NCI-H2227 (cell line): ENCODE data around the gene RFX2.
"Not testable (repeated sequence)": the region's sequence is repeated elsewhere in the genome, so short reads cannot be mapped to it uniquely, and the experiment has no call there.

Experiments used
- DNase-seq: peaks from one replicate; lab custom pipeline; 2025; ENCODE audit not compliant: unreplicated experiment; lab: John Stamatoyannopoulos, UW

Gene RFX2

GRCh38 chr19:5993648-5994358, 116.5 kb downstream of the RFX2 start:
- no peak for DNase-seq

GRCh38 chr19:5993201-5993600, 117.1 kb downstream of the RFX2 start:
- no peak for DNase-seq

- DNase-seq: no peak
These were observed 117.5 kb downstream of the RFX2 start for GRCh38 chr19:5992756-5993155.

- DNase-seq: no peak
These were observed 119.0 kb downstream of the RFX2 start for GRCh38 chr19:5991244-5991838.

- DNase-seq: no peak
These were observed 120.0 kb downstream of the RFX2 start for GRCh38 chr19:5990289-5990797.

- DNase-seq: no peak
These were observed 120.8 kb downstream of the RFX2 start for GRCh38 chr19:5989388-5990074.

- peak; percentile 10 for DNase-seq
These were observed 121.5 kb downstream of the RFX2 start for GRCh38 chr19:5988517-5989387.

GRCh38 chr19:5987077-5987818, 123.1 kb downstream of the RFX2 start:
- DNase-seq: peak; percentile 75

- not testable (repeated sequence) for DNase-seq
These were observed 124.5 kb downstream of the RFX2 start for GRCh38 chr19:5985837-5986236.

GRCh38 chr19:5985098-5985783, 125.1 kb downstream of the RFX2 start:
- no peak for DNase-seq

- DNase-seq: no peak
These were observed 125.7 kb downstream of the RFX2 start for GRCh38 chr19:5984600-5984999.

- no peak for DNase-seq
These were observed 126.8 kb downstream of the RFX2 start for GRCh38 chr19:5983367-5983955.

GRCh38 chr19:5978606-5979552, 131.4 kb downstream of the RFX2 start:
- DNase-seq: no peak

- peak; percentile 98 for DNase-seq
These were observed 132.3 kb downstream of the RFX2 start, which contains the start of gene RANBP3 for GRCh38 chr19:5977785-5978605. RANBP3 (minus strand) TSS chr19:5978140; CDS start chr19:5978082, 58 bp downstream.

GRCh38 chr19:5977222-5977784, 133.0 kb downstream of the RFX2 start:
- no peak for DNase-seq

- no peak for DNase-seq
These were observed 133.5 kb downstream of the RFX2 start for GRCh38 chr19:5976768-5977167.

GRCh38 chr19:5975388-5975728, 134.9 kb downstream of the RFX2 start:
- DNase-seq: no peak
